ENCODE measurements around the gene RDH16.

- TF ChIP-seq CTCF (IDR thresholded peaks at IDR 0.05) (no peak), POLR2A (IDR thresholded peaks at IDR 0.05) (no peak)
Observed at GRCh38 chr12:56914724-56915123, 42.7 kb downstream of the RDH16 start.
